ENCODE results near the gene SMIM11. TPM values are rescaled to one million over a fixed set of nuclear protein-coding genes. Genes with fewer than 3 reads are reported as not detected.
A peak's percentile ranks its signal among the peaks of the same experiment; 100 is the strongest.

SMIM11 gene
- total RNA-seq, 1 experiment from 2014 or later: 2.3 TPM

DNA sequence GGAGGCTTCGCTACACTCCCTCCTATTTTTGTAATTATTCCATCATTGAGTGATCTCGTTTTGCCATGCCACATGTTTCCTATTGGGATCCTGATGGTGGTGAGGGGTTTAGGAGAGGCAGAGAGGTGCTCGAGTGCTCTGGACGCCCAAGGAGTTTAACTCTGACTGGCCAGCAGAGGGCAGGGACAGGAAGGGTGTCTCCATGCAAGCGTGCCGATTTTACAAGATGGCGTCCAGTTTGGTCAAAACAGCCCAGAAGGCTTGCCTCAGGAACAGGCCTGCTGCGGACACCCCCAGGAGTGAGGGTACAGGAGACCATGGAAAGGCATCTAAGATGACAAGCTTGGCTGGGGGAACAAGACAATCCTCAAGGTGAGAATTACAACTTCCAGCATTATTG is 45.3 kb upstream of the SMIM11 start:
- Histone ChIP-seq H2BK5ac (ENCODE audit: insufficient read length, low read length) (no peak overlapping the region), H3K79me2 (ENCODE audit: insufficient read depth, low read length) (no peaks in the 10 kb centered on the region), H2BK120ac (ENCODE audit: low read depth, low read length, poor library complexity, severe bottlenecking) (no peak overlapping the region), H2BK12ac (ENCODE audit: insufficient read length, low read depth, low read length) (no peak overlapping the region), H3K4ac (ENCODE audit: low read depth, low read length) (no peak overlapping the region), H4K8ac (replicated peaks; ENCODE audit: insufficient read length, low read depth, low read length) (no peak overlapping the region), H4K5ac (ENCODE audit: insufficient read length, low read depth, low read length) (no peak overlapping the region), H4K91ac (ENCODE audit: insufficient read length, low read depth, low read length) (no peak overlapping the region), H3K14ac (ENCODE audit: insufficient read depth, low read length) (no peak overlapping the region), H2BK15ac (ENCODE audit: low read depth, low read length) (no peak overlapping the region), H2BK20ac (ENCODE audit: low read depth, low read length, poor library complexity, severe bottlenecking) (no peak overlapping the region), H3K79me1 (ENCODE audit: insufficient read depth, low read depth, low read length, poor library complexity, severe bottlenecking) (no peaks in the 10 kb centered on the region), H4K20me1 (ENCODE audit: control insufficient read depth, insufficient read depth, insufficient read length) (no peaks in the 10 kb centered on the region), H2AFZ (ENCODE audit: low read length) (no peak overlapping the region), H3K23me2 (ENCODE audit: insufficient read length, low read depth, low read length, poor library complexity, severe bottlenecking) (no peaks in the 10 kb centered on the region), H3K56ac (ENCODE audit: insufficient read length, low read depth, low read length) (no peak overlapping the region), H3K27ac (ENCODE audit: insufficient read length, low read depth, low read length) (no peak overlapping the region), H3K27me3 (ENCODE audit: insufficient read depth, low read length) (no peaks in the 10 kb centered on the region), H3K18ac (ENCODE audit: insufficient read length, low read depth, low read length) (no peak overlapping the region), H2AK5ac (ENCODE audit: insufficient read length, low read length) (no peak overlapping the region), H3K9ac (ENCODE audit: extremely low read depth, insufficient read length, low read length) (no peak overlapping the region), H3K4me1 (ENCODE audit: insufficient read depth, low read length) (no peaks in the 10 kb centered on the region), H3T11ph (ENCODE audit: low read length) (no peak overlapping the region), H3K4me2 (ENCODE audit: insufficient read depth, insufficient read length, low read length) (no peak overlapping the region), H3K23ac (ENCODE audit: insufficient read length, low read depth, low read length) (no peak overlapping the region), H3K9me3 (ENCODE audit: control insufficient read depth, low read depth, low read length) (no peaks in the 10 kb centered on the region)
- TF ChIP-seq, protein P1, sequence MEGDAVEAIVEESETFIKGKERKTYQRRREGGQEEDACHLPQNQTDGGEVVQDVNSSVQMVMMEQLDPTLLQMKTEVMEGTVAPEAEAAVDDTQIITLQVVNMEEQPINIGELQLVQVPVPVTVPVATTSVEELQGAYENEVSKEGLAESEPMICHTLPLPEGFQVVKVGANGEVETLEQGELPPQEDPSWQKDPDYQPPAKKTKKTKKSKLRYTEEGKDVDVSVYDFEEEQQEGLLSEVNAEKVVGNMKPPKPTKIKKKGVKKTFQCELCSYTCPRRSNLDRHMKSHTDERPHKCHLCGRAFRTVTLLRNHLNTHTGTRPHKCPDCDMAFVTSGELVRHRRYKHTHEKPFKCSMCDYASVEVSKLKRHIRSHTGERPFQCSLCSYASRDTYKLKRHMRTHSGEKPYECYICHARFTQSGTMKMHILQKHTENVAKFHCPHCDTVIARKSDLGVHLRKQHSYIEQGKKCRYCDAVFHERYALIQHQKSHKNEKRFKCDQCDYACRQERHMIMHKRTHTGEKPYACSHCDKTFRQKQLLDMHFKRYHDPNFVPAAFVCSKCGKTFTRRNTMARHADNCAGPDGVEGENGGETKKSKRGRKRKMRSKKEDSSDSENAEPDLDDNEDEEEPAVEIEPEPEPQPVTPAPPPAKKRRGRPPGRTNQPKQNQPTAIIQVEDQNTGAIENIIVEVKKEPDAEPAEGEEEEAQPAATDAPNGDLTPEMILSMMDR (conservative IDR thresholded peaks at IDR 0.05): peak; percentile 38; the same call in 2 of the 3 replicates
- Mint-ChIP-seq H3K36me3 (ENCODE audit: insufficient read depth in 1 of 3, low read depth in 3 of 3) (peaks cover 0 to 4% (median 2%) of the 10 kb centered on the region in 3 experiments; a peak in 3 of 7 replicates), H3K4me3 (no peak overlapping the region), H3K4me1 (peaks cover 8 to 10% of the 10 kb centered on the region in 2 experiments), H3K9me3 (peaks cover 6 to 7% of the 10 kb centered on the region in 2 experiments; a peak in 4 of 5 replicates), H3K27me3 (ENCODE audit: low read depth) (no peaks in the 10 kb centered on the region; the same call in 1 of the 2 replicates), H3K27ac (no peak overlapping the region)
- no CpG with 5 or more reads among the region's 8 CpGs for WGBS (ENCODE audit: extremely low coverage, insufficient read length, low lambda C conversion rate)
- no peak for DNase-seq

Data from H9 (cell line).